Endodermal cell (in vitro differentiated cells): ENCODE results near the gene HSPB1. TPM values are rescaled to one million over a fixed set of nuclear protein-coding genes. Genes with fewer than 3 reads are reported as not detected.
"Not testable (repeated sequence)": the region's sequence is repeated elsewhere in the genome, so short reads cannot be mapped to it uniquely, and the experiment has no call there.

Experiments used
- DNase-seq: peaks from one replicate; pipeline ENCODE4 v3.0.0-alpha.2; 2017
- H3K27ac ChIP-seq: 2 replicates; pipeline ENCODE4 v1.5.1; 2013; ENCODE audit warnings: mild to moderate bottlenecking, low read depth, low read length, moderate library complexity
- H3K27me3 ChIP-seq: 2 replicates; pipeline ENCODE4 v1.6.1; 2013; ENCODE audit warnings: mild to moderate bottlenecking, low read length, moderate library complexity; ENCODE audit not compliant: insufficient read depth, control insufficient read depth, poor library complexity, severe bottlenecking
- H3K36me3 ChIP-seq: 2 replicates; pipeline ENCODE4 v1.7.0; 2013; ENCODE audit warnings: mild to moderate bottlenecking, low read length, moderate library complexity; ENCODE audit not compliant: control insufficient read depth, insufficient read depth
- H3K4me1 ChIP-seq: one replicate; pipeline ENCODE4 v1.7.0; 2013; ENCODE audit warnings: low read length; ENCODE audit not compliant: control insufficient read depth, insufficient read depth
- H3K4me3 ChIP-seq: 2 replicates; pipeline ENCODE4 v1.5.1; 2013; ENCODE audit warnings: mild to moderate bottlenecking, low read length, moderate library complexity
- H3K9ac ChIP-seq: 2 replicates; pipeline ENCODE4 v1.6.1; 2013; ENCODE audit warnings: mild to moderate bottlenecking, low read length, moderate library complexity; ENCODE audit not compliant: poor library complexity, severe bottlenecking; ENCODE audit errors: extremely low read depth
- H3K9me3 ChIP-seq: 2 replicates; pipeline ENCODE4 v1.6.1; 2013; ENCODE audit warnings: mild to moderate bottlenecking, low read length, moderate library complexity; ENCODE audit not compliant: control insufficient read depth
- H3K27ac Mint-ChIP-seq: 2 replicates; pipeline ENCODE4 v1.8.0; 2020; ENCODE audit warnings: mixed read lengths
- H3K27me3 Mint-ChIP-seq: 2 replicates; pipeline ENCODE4 v1.8.0; 2021; ENCODE audit warnings: mild to moderate bottlenecking, mixed read lengths; ENCODE audit not compliant: insufficient read depth
- H3K36me3 Mint-ChIP-seq: 2 replicates; pipeline ENCODE4 v1.8.0; 2020; ENCODE audit warnings: low read depth, mixed read lengths
- H3K4me1 Mint-ChIP-seq: 2 replicates; pipeline ENCODE4 v1.8.0; 2020; ENCODE audit warnings: mixed read lengths
- H3K4me3 Mint-ChIP-seq: 2 replicates; pipeline ENCODE4 v1.8.0; 2020; ENCODE audit warnings: mild to moderate bottlenecking, moderate library complexity, mixed read lengths
- H3K9me3 Mint-ChIP-seq: 2 replicates; pipeline ENCODE4 v1.8.0; 2020; ENCODE audit warnings: mild to moderate bottlenecking, mixed read lengths
- CTCF ChIP-seq: fragments of 200-600 bp; sonication (generic); conservative IDR thresholded peaks from 2 replicates; pipeline ENCODE4 v1.5.0; 2021; ENCODE audit warnings: antibody characterized with exemption, mild to moderate bottlenecking
- WGBS, 2 experiments: methylation state at CpG; one replicate each; pipeline versions ENCODE4 v1.1.5 to v1.1.7; 2013; ENCODE audit warnings: missing lambda C conversion rate in 2 of 2, mixed read lengths in 1 of 2; ENCODE audit not compliant: insufficient coverage in 1 of 2, insufficient read length in 1 of 2; 5-methylcytosine and 5-hydroxymethylcytosine counted together
- total RNA-seq, 2 donors: library from RNA; stranded (reverse); fragmentation: NEBNext Ultra II Directional in 1 of 2; extraction: Animal tissue kit (Norgen Biotek cat#: 25700) in 1 of 2; gene quantifications; 2 replicates in 1 of 2; 3 replicates in 1 of 2; pipeline ENCODE4 v1.2.1, GENCODE V29; 2021

HSPB1 gene
- total RNA-seq, 2 donors from 2014 or later = 244 to 248 TPM

GRCh38 chr7:76333511-76334101 is 31.1 kb downstream of the HSPB1 start:
- Histone ChIP-seq H3K36me3 (peaks cover 85% of the 10 kb centered on the region), H3K27ac (no peak overlapping the region), H3K4me3 (no peak overlapping the region), H3K4me1 (peaks cover 3% of the 10 kb centered on the region), H3K27me3 (no peaks in the 10 kb centered on the region), H3K9me3 (no peaks in the 10 kb centered on the region), H3K9ac (no peak overlapping the region)
- no peak for TF ChIP-seq CTCF
- Mint-ChIP-seq H3K36me3 (peaks cover 63% of the 10 kb centered on the region), H3K4me1 (peaks cover 15% of the 10 kb centered on the region), H3K9me3 (no peaks in the 10 kb centered on the region), H3K27ac (peak overlapping the region; percentile 18), H3K27me3 (no peaks in the 10 kb centered on the region), H3K4me3 (no peak overlapping the region)
- DNase-seq = no peak
- WGBS, 2 experiments = 93 to 97% methylated on average over 12 to 14 of the region's 14 CpGs

- Histone ChIP-seq H3K9me3 (no peaks in the 10 kb centered on the region), H3K9ac (no peak overlapping the region), H3K27me3 (no peaks in the 10 kb centered on the region), H3K4me3 (no peak overlapping the region), H3K27ac (no peak overlapping the region), H3K4me1 (peaks cover 3% of the 10 kb centered on the region), H3K36me3 (peaks cover 82% of the 10 kb centered on the region)
- no peak overlapping the region for H3K27ac Mint-ChIP-seq
- no peak for DNase-seq
- no peak overlapping the region for H3K4me3 Mint-ChIP-seq
- H3K4me1 Mint-ChIP-seq = peaks cover 15% of the 10 kb centered on the region
- no peaks in the 10 kb centered on the region for H3K9me3 Mint-ChIP-seq
- peaks cover 56% of the 10 kb centered on the region for H3K36me3 Mint-ChIP-seq
- WGBS, 2 experiments = 95 to 100% methylated on average over 3 to 6 of the region's 6 CpGs
- TF ChIP-seq CTCF = no peak
- H3K27me3 Mint-ChIP-seq = no peaks in the 10 kb centered on the region
Measured at GRCh38 chr7:76334320-76334967, 32.0 kb downstream of the HSPB1 start.

- not testable (repeated sequence) for H3K9me3 Mint-ChIP-seq, H3K9me3 ChIP-seq, H3K27ac ChIP-seq, H3K4me3 ChIP-seq, H3K27me3 Mint-ChIP-seq, H3K27me3 ChIP-seq, H3K27ac Mint-ChIP-seq, DNase-seq, H3K9ac ChIP-seq, H3K4me3 Mint-ChIP-seq, H3K4me1 ChIP-seq
- WGBS, 2 experiments = 85 to 97% methylated on average over 2 of the region's 2 CpGs
- peaks cover 57% of the 10 kb centered on the region for H3K36me3 Mint-ChIP-seq
- H3K36me3 ChIP-seq = peaks cover 82% of the 10 kb centered on the region
- H3K4me1 Mint-ChIP-seq = peaks cover 15% of the 10 kb centered on the region
Measured at GRCh38 chr7:76335417-76335816, 32.9 kb downstream of the HSPB1 start.
